ENCODE measurements around the gene ELK4. TPM values are rescaled to one million over a fixed set of nuclear protein-coding genes. Genes with fewer than 3 reads are reported as not detected.

Gene ELK4
- total and polyA plus RNA-seq, 2 of the 13 experiments (the other 11 are each of a cell fraction or from before 2014, with no cell fraction given), result 8.3 to 13.1 TPM

DNA sequence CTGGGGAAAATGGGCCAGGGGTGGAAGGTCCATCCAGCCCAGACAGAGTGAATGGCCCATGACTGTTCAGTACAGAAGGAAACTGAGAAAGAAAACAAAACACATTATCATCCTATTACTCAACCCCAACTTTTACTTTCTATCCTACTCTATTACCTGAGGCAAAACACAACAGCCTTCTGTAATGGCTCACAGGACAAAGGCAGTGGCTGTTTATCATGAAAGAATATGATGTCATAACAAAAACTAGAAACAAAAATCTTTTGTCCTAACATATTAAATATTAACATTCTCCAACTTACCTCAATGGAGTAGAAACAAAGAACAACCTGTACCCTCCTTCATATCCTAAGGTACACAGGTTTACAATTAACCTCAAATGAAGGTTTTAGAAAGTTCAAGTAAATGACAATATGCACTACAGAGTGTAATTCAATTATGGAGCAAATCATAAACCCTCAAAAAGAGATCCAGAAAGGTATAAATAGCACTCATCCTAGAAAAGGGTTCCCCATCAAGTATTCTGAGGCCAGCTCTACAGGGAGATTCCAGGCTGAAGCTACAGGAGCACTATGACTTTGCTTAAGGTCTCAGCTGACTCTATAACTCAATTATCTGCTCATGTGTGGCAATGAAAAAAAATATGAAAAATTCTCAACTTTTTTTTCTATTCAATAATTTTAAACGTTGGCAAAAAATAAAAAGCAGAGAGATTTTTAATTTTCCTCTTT, 15.1 kb downstream of the ELK4 start (continued):
- TF ChIP-seq, protein P1, sequence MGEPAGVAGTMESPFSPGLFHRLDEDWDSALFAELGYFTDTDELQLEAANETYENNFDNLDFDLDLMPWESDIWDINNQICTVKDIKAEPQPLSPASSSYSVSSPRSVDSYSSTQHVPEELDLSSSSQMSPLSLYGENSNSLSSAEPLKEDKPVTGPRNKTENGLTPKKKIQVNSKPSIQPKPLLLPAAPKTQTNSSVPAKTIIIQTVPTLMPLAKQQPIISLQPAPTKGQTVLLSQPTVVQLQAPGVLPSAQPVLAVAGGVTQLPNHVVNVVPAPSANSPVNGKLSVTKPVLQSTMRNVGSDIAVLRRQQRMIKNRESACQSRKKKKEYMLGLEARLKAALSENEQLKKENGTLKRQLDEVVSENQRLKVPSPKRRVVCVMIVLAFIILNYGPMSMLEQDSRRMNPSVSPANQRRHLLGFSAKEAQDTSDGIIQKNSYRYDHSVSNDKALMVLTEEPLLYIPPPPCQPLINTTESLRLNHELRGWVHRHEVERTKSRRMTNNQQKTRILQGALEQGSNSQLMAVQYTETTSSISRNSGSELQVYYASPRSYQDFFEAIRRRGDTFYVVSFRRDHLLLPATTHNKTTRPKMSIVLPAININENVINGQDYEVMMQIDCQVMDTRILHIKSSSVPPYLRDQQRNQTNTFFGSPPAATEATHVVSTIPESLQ (CRISPR knock-in tag; conservative IDR thresholded peaks at IDR 0.05), result no peak
- TF ChIP-seq ZKSCAN1 (IDR thresholded peaks at IDR 0.05; ENCODE audit: low read length) (no peak), THYN1 (CRISPR knock-in tag; IDR thresholded peaks at IDR 0.05; ENCODE audit: borderline replicate concordance, low read depth) (no peak), KLF6 (CRISPR knock-in tag; IDR thresholded peaks at IDR 0.05) (no peak), SSRP1 (CRISPR knock-in tag; IDR thresholded peaks at IDR 0.05) (no peak), ZFP37 (CRISPR knock-in tag; IDR thresholded peaks at IDR 0.05; ENCODE audit: borderline replicate concordance) (no peak), GPN1 (CRISPR knock-in tag; IDR thresholded peaks at IDR 0.05; ENCODE audit: borderline replicate concordance) (no peak), ZNF556 (CRISPR knock-in tag; IDR thresholded peaks at IDR 0.05; ENCODE audit: borderline replicate concordance) (no peak), ZNF660 (CRISPR knock-in tag; IDR thresholded peaks at IDR 0.05; ENCODE audit: borderline replicate concordance, low read depth) (no peak), KLF13 (CRISPR knock-in tag; IDR thresholded peaks at IDR 0.05) (no peak), ZNF552 (CRISPR knock-in tag; IDR thresholded peaks at IDR 0.05; ENCODE audit: borderline replicate concordance) (no peak), BRCA1 (CRISPR knock-in tag; IDR thresholded peaks at IDR 0.05) (no peak)
- TF ChIP-seq, protein P2, sequence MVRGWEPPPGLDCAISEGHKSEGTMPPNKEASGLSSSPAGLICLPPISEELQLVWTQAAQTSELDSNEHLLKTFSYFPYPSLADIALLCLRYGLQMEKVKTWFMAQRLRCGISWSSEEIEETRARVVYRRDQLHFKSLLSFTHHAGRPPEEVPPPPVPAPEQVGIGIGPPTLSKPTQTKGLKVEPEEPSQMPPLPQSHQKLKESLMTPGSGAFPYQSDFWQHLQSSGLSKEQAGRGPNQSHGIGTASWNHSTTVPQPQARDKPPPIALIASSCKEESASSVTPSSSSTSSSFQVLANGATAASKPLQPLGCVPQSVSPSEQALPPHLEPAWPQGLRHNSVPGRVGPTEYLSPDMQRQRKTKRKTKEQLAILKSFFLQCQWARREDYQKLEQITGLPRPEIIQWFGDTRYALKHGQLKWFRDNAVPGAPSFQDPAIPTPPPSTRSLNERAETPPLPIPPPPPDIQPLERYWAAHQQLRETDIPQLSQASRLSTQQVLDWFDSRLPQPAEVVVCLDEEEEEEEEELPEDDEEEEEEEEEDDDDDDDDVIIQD (CRISPR knock-in tag; IDR thresholded peaks at IDR 0.05; ENCODE audit: low read depth), result no peak
- TF ChIP-seq, protein P3, sequence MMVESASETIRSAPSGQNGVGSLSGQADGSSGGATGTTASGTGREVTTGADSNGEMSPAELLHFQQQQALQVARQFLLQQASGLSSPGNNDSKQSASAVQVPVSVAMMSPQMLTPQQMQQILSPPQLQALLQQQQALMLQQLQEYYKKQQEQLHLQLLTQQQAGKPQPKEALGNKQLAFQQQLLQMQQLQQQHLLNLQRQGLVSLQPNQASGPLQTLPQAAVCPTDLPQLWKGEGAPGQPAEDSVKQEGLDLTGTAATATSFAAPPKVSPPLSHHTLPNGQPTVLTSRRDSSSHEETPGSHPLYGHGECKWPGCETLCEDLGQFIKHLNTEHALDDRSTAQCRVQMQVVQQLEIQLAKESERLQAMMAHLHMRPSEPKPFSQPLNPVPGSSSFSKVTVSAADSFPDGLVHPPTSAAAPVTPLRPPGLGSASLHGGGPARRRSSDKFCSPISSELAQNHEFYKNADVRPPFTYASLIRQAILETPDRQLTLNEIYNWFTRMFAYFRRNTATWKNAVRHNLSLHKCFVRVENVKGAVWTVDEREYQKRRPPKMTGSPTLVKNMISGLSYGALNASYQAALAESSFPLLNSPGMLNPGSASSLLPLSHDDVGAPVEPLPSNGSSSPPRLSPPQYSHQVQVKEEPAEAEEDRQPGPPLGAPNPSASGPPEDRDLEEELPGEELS (CRISPR knock-in tag; IDR thresholded peaks at IDR 0.05), result 0 out of 2 replicates have a peak, but pooled peaks have one; percentile 23
- TF ChIP-seq, protein P4, sequence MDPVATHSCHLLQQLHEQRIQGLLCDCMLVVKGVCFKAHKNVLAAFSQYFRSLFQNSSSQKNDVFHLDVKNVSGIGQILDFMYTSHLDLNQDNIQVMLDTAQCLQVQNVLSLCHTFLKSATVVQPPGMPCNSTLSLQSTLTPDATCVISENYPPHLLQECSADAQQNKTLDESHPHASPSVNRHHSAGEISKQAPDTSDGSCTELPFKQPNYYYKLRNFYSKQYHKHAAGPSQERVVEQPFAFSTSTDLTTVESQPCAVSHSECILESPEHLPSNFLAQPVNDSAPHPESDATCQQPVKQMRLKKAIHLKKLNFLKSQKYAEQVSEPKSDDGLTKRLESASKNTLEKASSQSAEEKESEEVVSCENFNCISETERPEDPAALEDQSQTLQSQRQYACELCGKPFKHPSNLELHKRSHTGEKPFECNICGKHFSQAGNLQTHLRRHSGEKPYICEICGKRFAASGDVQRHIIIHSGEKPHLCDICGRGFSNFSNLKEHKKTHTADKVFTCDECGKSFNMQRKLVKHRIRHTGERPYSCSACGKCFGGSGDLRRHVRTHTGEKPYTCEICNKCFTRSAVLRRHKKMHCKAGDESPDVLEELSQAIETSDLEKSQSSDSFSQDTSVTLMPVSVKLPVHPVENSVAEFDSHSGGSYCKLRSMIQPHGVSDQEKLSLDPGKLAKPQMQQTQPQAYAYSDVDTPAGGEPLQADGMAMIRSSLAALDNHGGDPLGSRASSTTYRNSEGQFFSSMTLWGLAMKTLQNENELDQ (CRISPR knock-in tag; IDR thresholded peaks at IDR 0.05; ENCODE audit: borderline replicate concordance), result no peak
- TF ChIP-seq, protein P5, sequence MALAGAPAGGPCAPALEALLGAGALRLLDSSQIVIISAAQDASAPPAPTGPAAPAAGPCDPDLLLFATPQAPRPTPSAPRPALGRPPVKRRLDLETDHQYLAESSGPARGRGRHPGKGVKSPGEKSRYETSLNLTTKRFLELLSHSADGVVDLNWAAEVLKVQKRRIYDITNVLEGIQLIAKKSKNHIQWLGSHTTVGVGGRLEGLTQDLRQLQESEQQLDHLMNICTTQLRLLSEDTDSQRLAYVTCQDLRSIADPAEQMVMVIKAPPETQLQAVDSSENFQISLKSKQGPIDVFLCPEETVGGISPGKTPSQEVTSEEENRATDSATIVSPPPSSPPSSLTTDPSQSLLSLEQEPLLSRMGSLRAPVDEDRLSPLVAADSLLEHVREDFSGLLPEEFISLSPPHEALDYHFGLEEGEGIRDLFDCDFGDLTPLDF (CRISPR knock-in tag; IDR thresholded peaks at IDR 0.05), result no peak
- TF ChIP-seq, protein P6, sequence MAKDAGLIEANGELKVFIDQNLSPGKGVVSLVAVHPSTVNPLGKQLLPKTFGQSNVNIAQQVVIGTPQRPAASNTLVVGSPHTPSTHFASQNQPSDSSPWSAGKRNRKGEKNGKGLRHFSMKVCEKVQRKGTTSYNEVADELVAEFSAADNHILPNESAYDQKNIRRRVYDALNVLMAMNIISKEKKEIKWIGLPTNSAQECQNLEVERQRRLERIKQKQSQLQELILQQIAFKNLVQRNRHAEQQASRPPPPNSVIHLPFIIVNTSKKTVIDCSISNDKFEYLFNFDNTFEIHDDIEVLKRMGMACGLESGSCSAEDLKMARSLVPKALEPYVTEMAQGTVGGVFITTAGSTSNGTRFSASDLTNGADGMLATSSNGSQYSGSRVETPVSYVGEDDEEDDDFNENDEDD (CRISPR knock-in tag; IDR thresholded peaks at IDR 0.05; ENCODE audit: borderline replicate concordance), result no peak
- TF ChIP-seq, protein P7, sequence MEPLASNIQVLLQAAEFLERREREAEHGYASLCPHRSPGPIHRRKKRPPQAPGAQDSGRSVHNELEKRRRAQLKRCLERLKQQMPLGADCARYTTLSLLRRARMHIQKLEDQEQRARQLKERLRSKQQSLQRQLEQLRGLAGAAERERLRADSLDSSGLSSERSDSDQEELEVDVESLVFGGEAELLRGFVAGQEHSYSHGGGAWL (CRISPR knock-in tag; IDR thresholded peaks at IDR 0.05), result no peak
